T-helper 2 cell (primary cell): Measurements from ENCODE around the gene ABI3.
A peak's percentile ranks its signal among the peaks of the same experiment; 100 is the strongest.
"Not testable (repeated sequence)": the region's sequence is repeated elsewhere in the genome, so short reads cannot be mapped to it uniquely, and the experiment has no call there.

Experiments used
- DNase-seq, 5 experiments: peaks; one replicate each; pipeline versions ENCODE4 v3.0.0 to v3.0.0-alpha.2; 2012 to 2022

Gene ABI3

DNA sequence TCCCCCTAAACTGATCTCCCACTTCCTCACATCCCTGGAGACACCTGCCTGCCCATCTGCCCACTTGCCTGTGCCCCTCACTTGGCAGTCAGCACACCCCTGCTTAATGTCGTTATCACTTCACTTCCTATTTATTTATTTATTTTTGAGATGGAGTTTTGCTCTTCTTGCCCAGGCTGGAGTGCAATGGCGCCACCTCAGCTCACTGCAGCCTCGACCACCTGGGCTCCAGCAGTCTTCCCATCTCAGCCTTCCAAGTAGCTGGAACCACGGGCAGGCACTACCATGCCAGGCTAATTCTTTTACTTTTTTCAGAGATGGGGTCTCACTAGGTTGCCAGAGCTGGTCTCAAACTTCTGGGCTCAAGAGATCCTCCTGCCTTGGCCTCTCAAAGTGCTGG lies 43.6 kb downstream of the ABI3 start:
- no peak for DNase-seq

DNA sequence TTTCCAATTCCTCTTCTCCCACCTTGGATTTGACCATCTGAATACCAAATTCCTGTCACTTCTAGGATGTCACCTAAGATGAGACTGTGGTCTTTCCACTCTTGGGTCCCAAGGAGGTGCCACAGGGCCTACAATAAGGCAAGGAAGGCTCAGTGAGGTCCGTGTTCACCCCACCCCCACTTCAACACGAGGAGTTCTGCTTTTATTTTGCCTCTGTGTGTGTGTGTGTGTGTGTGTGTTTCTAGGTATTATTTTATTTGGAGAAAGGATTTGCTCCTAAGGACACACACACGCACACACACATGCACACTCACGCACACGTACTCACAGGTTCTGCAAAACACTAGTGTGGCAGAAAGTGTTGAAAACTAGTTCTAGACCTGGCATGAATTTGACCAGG lies 44.6 kb downstream of the ABI3 start:
- DNase-seq, result no peak

DNA sequence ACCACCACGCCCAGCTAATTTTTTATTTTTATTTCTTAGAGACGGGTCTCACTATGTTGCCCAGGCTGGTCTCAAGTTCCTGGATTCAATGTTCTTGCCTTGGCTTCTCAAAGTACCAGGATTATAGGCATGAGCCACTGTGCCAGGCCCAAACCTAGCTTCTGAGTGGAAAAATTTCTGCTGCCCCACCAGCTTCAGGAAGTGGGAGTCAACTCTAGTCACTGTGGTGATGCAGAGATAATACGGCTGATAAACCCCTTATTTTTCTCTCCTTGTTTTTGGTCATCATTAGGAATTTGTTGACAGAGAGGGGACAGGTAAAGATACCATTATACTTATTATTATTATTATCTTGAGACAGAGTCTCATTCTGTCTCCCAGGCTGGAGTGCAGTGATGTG lies 47.9 kb downstream of the ABI3 start:
- DNase-seq, result no peak

DNA sequence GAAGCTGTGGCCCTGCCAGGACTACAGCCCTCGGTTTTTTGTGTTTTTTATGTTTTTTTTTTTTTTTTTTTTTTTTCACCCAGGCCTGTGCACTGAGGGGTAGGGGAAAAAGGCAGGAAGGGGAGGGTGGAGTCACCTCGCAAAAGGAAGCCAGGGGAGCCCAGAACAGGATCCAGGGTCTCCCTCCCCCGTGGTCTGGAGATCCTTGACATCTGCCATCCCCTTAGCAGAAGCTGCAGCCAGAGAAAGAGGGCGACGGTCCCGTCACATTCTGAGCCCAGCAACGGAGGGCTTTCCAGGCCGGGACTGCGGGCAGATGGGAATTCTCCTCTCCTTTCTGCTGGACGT lies 49.1 kb downstream of the ABI3 start:
- DNase-seq, result no peak

DNA sequence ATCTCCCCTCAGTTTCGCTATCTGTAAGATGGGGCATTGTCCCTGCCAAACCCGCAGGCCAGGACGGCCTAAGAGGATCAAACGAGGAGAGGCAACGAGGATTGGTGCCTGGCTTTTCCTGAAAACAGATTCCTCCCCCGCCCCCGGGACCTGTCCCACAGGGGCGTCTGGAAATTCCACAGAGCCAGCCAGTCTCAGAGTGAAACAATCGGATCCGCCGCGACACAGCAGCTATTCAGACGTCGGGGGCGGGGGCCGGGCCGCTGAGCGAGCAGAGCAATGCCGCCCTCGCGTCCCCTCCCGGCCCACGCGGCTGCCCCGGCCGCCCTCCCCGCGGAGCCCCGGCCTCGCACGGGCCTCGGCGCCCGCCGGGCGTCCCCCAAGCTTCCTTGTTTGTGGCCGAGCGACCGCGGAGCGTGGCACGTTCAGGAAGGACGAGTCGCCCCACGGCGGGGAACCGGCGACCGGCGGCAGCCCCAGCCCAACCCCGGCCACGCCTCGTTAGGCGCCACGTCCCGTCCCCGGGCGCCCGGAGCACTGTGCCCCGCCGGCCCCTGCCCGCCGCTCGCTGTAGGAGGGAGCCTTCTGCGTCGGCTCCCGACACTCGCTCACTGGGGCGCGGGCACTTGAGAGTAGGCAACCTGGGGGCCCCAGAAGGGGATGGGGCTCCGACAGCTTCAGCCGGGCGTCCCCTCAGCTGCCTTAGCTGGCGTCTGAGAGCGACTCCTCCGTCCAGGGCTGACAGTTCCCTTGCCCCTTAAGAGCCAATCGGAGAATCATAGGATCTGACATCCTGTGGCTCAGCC lies 49.7 kb downstream of the ABI3 start:
- DNase-seq, result peak; percentile 20 to 51 (median 36)

DNA sequence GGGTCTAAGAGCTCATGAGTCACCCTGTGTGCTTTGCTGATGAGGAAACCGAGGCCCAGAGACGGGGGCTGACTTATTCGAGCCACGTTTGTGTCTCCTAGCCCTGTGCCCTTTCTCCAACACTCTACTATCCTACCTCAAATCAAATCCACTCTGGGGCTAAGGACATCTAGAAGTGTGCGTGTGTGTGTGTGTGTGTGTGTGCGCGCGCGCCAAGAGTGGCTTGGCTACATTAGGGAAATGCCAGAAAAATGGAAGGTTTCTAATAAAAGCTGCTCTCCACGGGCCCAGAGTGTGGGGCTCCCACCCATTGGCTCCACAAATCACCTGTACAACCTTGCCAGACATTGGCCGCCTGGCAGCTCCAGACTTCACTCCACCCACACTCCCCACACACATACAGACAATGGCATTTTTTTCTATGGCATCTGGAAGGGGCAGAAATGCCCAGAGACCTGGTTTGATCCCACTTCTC lies 50.3 kb downstream of the ABI3 start:
- no peak for DNase-seq

DNA sequence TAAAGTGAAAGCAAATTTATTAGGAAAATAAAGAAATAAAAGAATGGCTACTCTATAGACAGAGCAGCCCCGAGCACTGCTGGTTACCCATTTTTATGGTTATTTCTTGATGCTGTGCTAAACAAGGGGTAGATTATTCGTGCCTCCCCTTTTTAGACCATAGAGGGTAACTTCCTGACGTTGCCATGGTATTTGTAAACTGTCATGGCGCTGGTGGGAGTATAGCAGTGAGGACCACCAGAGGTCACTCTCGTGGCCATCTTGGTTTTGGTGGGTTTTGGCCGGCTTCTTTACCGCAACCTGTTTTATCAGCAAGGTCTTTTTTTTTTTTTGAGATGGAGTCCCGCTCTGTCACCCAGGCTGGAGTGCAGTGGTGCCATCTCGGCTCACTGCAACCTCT lies 51.0 kb downstream of the ABI3 start:
- DNase-seq, result not testable (repeated sequence)

DNA sequence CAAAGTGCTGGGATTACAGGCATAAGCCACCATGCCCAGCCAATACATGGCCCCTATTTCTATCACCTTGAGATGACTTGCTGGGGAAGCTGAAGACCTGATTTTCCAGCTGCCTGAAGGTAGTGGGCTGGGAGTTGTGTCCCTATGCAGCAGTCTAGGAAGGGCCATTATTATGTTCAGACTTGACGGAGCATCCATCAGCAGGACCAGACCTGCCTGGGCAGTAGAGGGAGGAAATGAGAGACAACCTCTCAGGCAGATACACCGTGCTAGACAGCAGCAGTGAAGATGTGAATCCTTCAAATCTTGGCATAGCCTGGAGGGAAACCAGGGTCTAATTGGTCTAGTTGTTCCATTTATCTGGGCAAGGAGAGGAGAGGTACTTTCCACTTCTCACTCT lies 55.7 kb downstream of the ABI3 start:
- no peak for DNase-seq

DNA sequence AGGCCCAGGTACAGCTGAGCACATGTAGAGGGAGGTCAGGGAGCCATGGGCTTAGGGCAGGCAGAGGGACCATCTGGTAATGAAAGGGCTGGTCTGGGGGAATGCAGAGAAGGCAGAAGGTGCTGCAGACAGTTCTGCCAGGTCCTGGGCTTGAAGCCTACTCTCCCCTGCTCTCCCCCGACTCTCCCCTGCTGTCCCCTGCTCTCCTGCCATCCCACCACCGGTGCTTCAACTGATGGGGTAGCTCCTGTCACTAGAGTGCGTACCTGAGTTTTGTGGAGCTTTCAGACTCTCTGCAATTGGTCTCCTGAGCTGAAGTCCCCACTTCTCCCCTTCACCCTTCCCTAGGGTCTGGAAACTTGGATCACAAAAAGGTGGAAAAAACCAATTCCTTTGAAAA lies 57.4 kb downstream of the ABI3 start:
- DNase-seq, result no peak

DNA sequence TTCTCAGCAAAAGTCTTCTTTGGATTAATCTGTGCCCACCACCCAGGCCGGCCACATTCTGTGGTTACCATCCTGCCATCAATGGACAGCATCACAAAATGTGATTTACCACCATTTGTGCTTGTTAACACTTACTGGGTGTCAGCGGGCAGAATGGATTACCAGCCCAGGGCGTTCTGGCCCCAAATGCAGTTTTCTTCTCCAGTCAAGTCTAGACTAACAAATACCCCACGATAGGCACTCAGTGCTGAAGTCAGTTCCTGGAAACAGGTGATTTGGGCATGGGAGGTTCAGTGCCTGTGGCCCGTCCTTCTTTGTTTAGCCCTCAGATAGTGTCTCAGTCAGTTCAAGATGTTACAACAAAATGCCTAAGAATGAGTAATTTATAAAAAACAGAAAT lies 58.8 kb downstream of the ABI3 start:
- no peak for DNase-seq
